CD4-positive, alpha-beta T cell treated with Interleukin-6 at 100 ng/mL for 8 hours (primary cell): ENCODE results near the gene DAPP1.

ENCODE experiments used
- DNase-seq: peaks from one replicate; pipeline ENCODE4 v3.0.0-alpha.2; 2020; ENCODE audit warnings: mixed read lengths, low spot score

The DAPP1 gene

GRCh38 chr4:99915449-99915848 is 98.8 kb downstream of the DAPP1 start:
- no peak for DNase-seq

- DNase-seq, result no peak
Observed at GRCh38 chr4:99917575-99917974, 100.9 kb downstream of the DAPP1 start.

GRCh38 chr4:99918656-99919055 is 102.0 kb downstream of the DAPP1 start:
- DNase-seq, result no peak
